GM18868 (cell line): Measurements from ENCODE around the gene SLC43A1.

Source experiments
- ATAC-seq: cut with Tn5 transposase; IDR thresholded peaks from one replicate; pipeline ENCODE4 v1.9.1; 2021; ENCODE audit warnings: mild to moderate bottlenecking, moderate library complexity; ENCODE audit not compliant: unreplicated experiment

The SLC43A1 gene

DNA sequence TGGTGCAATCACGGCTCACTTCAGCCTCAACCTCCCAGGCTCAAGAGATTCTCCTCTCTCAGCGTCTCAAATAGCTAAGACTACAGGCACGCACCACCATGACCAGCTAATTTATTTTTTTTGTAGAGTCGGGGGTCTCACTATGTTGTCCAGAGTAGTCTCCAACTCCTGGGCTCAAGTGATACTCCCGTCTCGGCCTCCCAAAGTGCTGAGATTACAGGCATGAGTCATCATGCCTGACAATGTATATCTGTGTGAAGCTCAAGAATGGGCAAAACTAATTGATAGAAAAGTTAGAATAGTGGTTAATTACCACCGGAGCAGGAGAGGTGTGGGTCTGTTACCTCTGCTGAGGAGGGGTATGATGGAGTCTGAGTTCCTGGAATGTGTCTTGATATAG, 79.5 kb downstream of the SLC43A1 start:
- ATAC-seq: no peak

GRCh38 chr11:57434640-57435546, 80.6 kb downstream of the SLC43A1 start:
- ATAC-seq: no peak
